ENCODE measurements around the gene GABRG3.

GRCh38 chr15:27232876-27233275, 261.9 kb downstream of the GABRG3 start:
- TF ChIP-seq CTCF (IDR thresholded peaks at IDR 0.05): no peak
- no peak for TF ChIP-seq POLR2A (IDR thresholded peaks at IDR 0.05)

Measured in heart left ventricle (tissue), 13 donors.